GM19238 (cell line): ENCODE data around the gene LRFN4.

ENCODE experiments used
- DNase-seq: peaks from one replicate; pipeline ENCODE4 v3.0.0; 2011; ENCODE audit warnings: low spot score; ENCODE audit not compliant: insufficient read length

The LRFN4 gene

GRCh38 chr11:66889960-66890359 lies 33.1 kb downstream of the LRFN4 start:
- DNase-seq = no peak

- DNase-seq = peak; percentile 65
Observed at GRCh38 chr11:66891851-66892660, 35.2 kb downstream of the LRFN4 start.

DNA sequence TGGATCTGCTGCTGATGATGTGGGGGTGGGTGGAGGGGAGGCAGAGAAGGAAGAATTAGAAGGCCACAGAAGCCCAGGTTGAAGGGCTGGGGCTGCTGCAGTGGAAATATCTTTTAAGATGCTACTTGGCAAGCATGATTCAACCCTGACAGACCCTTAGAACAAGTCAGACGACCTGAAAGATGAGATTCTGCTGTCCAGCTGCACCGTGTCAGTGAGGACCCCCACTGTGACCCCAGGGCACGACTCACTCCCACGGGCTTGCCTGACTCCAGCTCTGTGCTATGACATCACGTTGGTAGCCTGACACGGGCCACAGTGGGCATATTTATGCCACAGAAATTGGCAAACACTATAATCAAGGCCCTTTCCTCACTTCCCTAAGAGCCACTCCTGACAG lies 36.0 kb downstream of the LRFN4 start:
- DNase-seq = no peak

- no peak for DNase-seq
Observed at GRCh38 chr11:66894141-66894540, 37.3 kb downstream of the LRFN4 start.

DNA sequence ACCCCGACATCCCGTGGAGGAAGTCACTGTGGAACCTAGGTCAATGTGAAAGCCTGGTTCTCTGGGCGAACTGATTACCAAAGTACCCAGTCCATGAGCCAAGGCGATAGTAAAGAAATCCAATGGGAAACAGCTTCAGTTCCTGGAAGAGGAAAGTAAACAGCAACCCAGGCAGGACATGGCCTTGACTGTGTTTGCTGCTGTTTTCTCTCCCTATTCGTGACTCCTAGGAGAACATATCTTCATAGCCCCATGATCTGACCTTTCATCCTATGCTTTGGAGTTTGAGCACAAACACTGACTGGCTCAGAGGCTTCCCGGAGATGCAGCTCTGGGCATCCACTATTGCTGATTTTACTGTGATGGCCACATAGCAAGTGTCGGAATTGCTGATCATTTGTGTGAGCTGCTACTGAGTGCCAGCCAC lies 45.1 kb downstream of the LRFN4 start:
- no peak for DNase-seq

- no peak for DNase-seq
Observed at GRCh38 chr11:66902486-66903177, 45.8 kb downstream of the LRFN4 start.

DNA sequence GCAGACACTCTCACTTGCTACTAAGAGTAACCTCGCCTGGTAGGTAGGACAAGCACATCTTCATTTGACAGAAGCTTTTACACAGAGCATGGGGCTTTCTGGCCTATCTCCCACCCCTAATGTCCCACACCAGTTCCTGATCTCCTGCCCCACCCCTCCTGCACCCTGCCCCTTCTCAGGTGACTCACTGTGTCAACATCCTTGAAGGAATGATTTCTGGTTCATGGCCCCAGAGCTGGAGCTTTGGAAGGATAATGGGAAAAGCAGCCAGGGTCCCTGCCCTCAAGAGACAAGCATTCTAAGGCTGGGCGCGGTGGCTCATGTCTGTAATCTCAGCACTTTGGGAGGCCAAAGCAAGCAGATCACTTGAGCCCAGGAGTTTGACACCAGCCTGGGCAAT lies 47.2 kb downstream of the LRFN4 start:
- no peak for DNase-seq

DNA sequence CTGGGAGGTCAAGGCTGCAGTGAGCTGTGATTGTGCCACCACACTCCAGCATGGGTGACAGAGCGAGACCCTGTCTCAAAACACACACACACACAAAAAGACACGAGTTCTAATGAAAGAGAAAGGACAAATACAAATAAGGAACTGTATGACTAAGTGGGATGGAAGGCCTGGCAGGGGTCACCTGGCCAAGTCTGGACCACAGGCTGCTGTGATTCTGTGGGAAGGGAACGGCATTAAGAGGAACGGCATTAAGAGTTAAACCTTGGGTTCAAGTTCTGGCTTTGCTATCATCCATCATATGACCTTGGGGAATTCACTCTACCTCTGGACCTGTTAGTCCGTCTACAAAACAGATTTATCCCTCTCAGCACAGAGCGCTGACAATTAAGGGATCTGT lies 47.7 kb downstream of the LRFN4 start:
- DNase-seq = no peak

DNA sequence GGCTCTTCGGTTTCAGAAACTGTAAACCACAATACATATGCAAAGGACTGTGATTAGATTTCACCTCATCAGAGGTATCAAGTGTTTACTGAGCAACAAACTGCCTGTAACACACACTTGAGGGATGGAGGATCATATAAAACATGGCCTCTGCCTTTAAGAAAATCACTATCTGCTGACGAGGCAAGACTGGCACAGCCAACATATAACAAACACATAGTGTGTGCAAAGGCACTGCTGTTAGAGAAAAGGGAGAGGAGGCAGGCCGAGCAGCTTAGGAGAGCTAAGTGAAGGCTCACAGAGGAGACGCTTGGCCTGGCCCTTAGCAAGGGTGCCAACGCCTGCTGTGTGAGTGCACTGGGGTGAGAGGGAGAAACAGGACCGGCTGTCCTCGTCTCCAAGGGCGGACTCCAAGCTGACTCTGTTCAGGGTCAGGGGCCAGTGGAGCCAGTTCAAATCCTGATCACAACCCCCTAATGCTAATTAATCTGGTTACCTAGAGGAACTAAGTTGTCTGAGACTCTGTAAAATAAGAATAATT lies 48.2 kb downstream of the LRFN4 start:
- no peak for DNase-seq

DNA sequence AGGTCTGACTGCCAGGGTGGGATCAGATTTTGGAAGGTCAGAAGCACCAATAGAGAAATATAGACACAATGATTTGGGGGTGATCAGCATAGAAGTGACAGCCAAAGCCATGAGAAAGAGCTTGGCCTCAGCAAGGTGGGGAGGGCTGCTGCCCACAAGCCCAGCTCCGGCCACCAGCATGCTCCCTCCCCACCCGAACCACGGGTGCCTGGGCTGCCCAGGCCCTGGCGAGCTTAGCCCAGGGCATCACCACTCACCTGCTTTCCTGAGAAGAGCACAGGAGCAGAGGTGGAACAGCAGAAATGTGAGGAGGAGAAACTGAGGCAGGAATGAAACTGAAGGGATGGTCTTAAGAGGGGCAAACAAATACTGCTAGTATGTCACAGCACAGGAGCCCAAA lies 48.8 kb downstream of the LRFN4 start:
- no peak for DNase-seq

DNA sequence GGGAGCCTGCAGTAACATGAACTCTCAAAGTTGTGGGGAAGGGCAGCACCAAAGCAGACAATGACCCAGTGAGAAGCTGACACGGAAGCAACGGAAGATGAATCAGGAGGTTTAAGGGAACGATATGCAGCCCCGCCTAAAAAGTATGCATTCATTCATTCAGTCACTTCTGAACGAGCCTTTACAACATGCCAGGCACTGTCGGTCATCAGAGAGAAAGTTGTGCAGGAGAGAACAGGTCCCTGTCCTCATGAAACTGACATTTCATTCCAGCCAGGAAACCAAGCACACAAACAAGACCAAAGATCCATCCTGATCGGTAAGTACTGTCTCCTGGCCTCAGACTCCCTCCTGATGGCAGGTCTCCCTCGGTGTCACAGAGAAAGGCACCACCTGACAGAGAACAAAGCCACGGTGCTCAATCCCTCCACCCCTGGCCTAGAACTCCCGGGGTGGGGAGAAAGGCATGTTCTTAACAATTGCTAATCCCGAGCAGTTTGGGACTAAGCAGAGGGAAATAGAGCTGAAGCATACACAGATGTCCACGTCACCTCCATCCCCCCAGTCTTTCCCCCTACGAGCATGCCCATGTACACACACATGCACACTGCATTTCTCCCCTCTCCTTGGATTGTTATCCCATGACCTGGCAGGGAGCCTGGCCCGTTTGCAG lies 49.3 kb downstream of the LRFN4 start:
- DNase-seq = no peak

- DNase-seq = no peak
Observed at GRCh38 chr11:66907751-66908630, 51.1 kb downstream of the LRFN4 start.

- DNase-seq = no peak
Observed at GRCh38 chr11:66909181-66909580, 52.3 kb downstream of the LRFN4 start.

DNA sequence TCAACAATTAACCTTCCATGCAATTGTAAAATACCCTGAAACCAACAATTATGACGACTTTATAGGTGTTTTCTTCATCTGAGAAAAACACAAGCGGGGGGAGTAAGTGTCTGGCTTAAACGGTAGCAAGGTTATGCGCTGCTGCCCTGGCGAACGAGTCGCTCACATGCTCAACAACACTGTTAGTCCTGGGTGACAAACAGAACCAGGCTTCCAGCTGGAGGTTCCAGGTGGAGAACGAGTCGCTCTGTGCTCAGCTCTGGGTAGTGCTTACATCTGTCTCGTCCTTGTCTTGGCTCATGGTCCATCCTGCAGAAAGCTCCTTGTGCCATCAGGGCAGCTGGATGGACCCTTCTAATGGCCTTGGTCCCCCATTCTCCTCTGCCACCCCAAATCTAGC lies 53.2 kb downstream of the LRFN4 start:
- no peak for DNase-seq
